Fibroblast of villous mesenchyme (primary cell): ENCODE measurements around the gene PKIB. TPM values are rescaled to one million over a fixed set of nuclear protein-coding genes. Genes with fewer than 3 reads are reported as not detected.

Experiments
- DNase-seq: peaks from one replicate; pipeline ENCODE4 v3.0.0-alpha.2; 2010; ENCODE audit warnings: low read depth
- H3K4me3 ChIP-seq: 2 replicates; pipeline ENCODE4 v1.5.1; 2011; ENCODE audit warnings: low read depth, mild to moderate bottlenecking, low read length
- CTCF ChIP-seq: IDR thresholded peaks from 2 replicates; pipeline ENCODE4 v1.5.1; 2012; ENCODE audit warnings: low read depth, mild to moderate bottlenecking, low read length; ENCODE audit not compliant: insufficient read depth
- total RNA-seq: library from RNA; depleted of rRNA; stranded (reverse); fragments of >200 nt; gene quantifications from 2 replicates; pipeline ENCODE4 v1.2.3, GENCODE V29; 2012

PKIB gene
- total RNA-seq, 1 donor, result 13.8 TPM

- TF ChIP-seq CTCF, result no peak
- DNase-seq, result no peak
- H3K4me3 ChIP-seq, result no peak overlapping the region
Observed at GRCh38 chr6:122718616-122719015, 108.4 kb downstream of the PKIB start.

DNA sequence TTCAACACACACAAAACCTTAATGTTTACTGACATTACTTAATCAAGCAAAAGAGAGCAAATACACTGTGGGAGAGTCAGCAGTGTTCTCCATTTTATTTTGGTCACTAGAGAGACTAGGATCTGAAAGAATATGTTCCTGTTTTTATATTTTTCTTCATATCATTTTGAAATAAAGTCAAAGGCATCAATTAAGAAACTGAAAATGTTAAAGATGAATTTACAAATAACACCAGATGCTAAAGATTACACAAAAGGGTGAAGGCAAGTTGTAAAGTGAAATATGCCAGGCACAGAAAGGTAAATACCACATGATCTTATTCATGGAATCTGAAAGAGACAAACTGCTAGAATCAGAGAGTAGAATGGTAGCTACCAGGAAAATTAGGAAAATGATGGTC lies 109.0 kb downstream of the PKIB start:
- H3K4me3 ChIP-seq, result no peak overlapping the region
- no peak for TF ChIP-seq CTCF
- DNase-seq, result no peak

- DNase-seq, result peak; percentile 16
- H3K4me3 ChIP-seq, result no peak overlapping the region
- TF ChIP-seq CTCF, result no peak
Observed at GRCh38 chr6:122722746-122723145, 112.5 kb downstream of the PKIB start.

- H3K4me3 ChIP-seq, result no peak overlapping the region
- TF ChIP-seq CTCF, result peak; percentile 64
- DNase-seq, result peak; percentile 18
Observed at GRCh38 chr6:122726649-122727048, 116.4 kb downstream of the PKIB start.

GRCh38 chr6:122727244-122727643 lies 117.0 kb downstream of the PKIB start:
- H3K4me3 ChIP-seq, result no peak overlapping the region
- no peak for TF ChIP-seq CTCF

GRCh38 chr6:122730334-122730733 lies 120.1 kb downstream of the PKIB start:
- TF ChIP-seq CTCF, result no peak
- no peak overlapping the region for H3K4me3 ChIP-seq
- no peak for DNase-seq

More at GRCh38 chr6:122727244-122727643, 117.0 kb downstream of the PKIB start:
- no peak for DNase-seq

GRCh38 chr6:122730775-122731386 lies 120.7 kb downstream of the PKIB start:
- no peak overlapping the region for H3K4me3 ChIP-seq
- TF ChIP-seq CTCF, result peak; percentile 76
- peak; percentile 60 for DNase-seq
